Epithelial cell of proximal tubule (primary cell): ENCODE measurements around the gene NME3. TPM values are rescaled to one million over a fixed set of nuclear protein-coding genes. Genes with fewer than 3 reads are reported as not detected.

Experiments used
- DNase-seq: peaks from one replicate; pipeline ENCODE4 v3.0.0-alpha.2; 2011; ENCODE audit warnings: low read depth
- H3K4me3 ChIP-seq: 2 replicates; pipeline ENCODE4 v1.5.1; 2011; ENCODE audit warnings: low read depth, mild to moderate bottlenecking, low read length
- CTCF ChIP-seq: conservative IDR thresholded peaks from 2 replicates; pipeline ENCODE4 v1.5.1; 2012; ENCODE audit warnings: low read depth, mild to moderate bottlenecking, low read length
- total RNA-seq: library from RNA; depleted of rRNA; stranded (reverse); fragments of >200 nt; gene quantifications from 2 replicates; pipeline ENCODE4 v1.2.3, GENCODE V29; 2015

Gene NME3
- total RNA-seq, 1 donor from 2014 or later = 50.5 TPM

GRCh38 chr16:1767116-1767994, 4.0 kb downstream of the NME3 start:
- no peak for TF ChIP-seq CTCF
- no peak overlapping the region for H3K4me3 ChIP-seq
- no peak for DNase-seq

GRCh38 chr16:1766701-1767100, 4.6 kb downstream of the NME3 start:
- no peak for DNase-seq
- H3K4me3 ChIP-seq = no peak overlapping the region
- no peak for TF ChIP-seq CTCF

GRCh38 chr16:1766231-1766630, 5.1 kb downstream of the NME3 start:
- DNase-seq = no peak
- H3K4me3 ChIP-seq = no peak overlapping the region
- no peak for TF ChIP-seq CTCF

- H3K4me3 ChIP-seq = no peak overlapping the region
- no peak for TF ChIP-seq CTCF
- no peak for DNase-seq
Observed at GRCh38 chr16:1765826-1766225, 5.5 kb downstream of the NME3 start.

- DNase-seq = no peak
- TF ChIP-seq CTCF = no peak
- no peak overlapping the region for H3K4me3 ChIP-seq
Observed at GRCh38 chr16:1764971-1765370, 6.4 kb downstream of the NME3 start.

GRCh38 chr16:1763521-1764511, 7.5 kb downstream of the NME3 start:
- TF ChIP-seq CTCF = peak; percentile 35
- DNase-seq = no peak
- no peak overlapping the region for H3K4me3 ChIP-seq
